ENCODE data around the gene TAF6.

Gene TAF6

GRCh38 chr7:100166317-100166940 lies 47.3 kb upstream of the TAF6 start (continued):
- TF ChIP-seq ZNF518A (tag by site-specific recombination; conservative IDR thresholded peaks at IDR 0.05; ENCODE audit: low read depth): no peak
- TF ChIP-seq ZNF398 (tag by site-specific recombination; IDR thresholded peaks at IDR 0.05): no peak
- no peak for TF ChIP-seq HIC1 (tag by site-specific recombination; IDR thresholded peaks at IDR 0.05)
- TF ChIP-seq ZNF585B (tag by site-specific recombination; IDR thresholded peaks at IDR 0.05): no peak
- TF ChIP-seq KLF10 (tag by site-specific recombination; IDR thresholded peaks at IDR 0.05): no peak
- TF ChIP-seq ZSCAN23 (tag by site-specific recombination; IDR thresholded peaks at IDR 0.05): no peak
- no peak for TF ChIP-seq ZNF558 (tag by site-specific recombination; IDR thresholded peaks at IDR 0.05)
- no peak for TF ChIP-seq ZNF157 (tag by site-specific recombination; IDR thresholded peaks at IDR 0.05)
- TF ChIP-seq ZNF174 (tag by site-specific recombination; IDR thresholded peaks at IDR 0.05): no peak
- TF ChIP-seq ZNF37A (tag by site-specific recombination; IDR thresholded peaks at IDR 0.05): no peak
- no peak for TF ChIP-seq KLF7 (tag by site-specific recombination; IDR thresholded peaks at IDR 0.05; ENCODE audit: borderline replicate concordance)
- TF ChIP-seq ZNF391 (tag by site-specific recombination; IDR thresholded peaks at IDR 0.05; ENCODE audit: borderline replicate concordance, low read depth): no peak

GRCh38 chr7:100163871-100164270 lies 44.7 kb upstream of the TAF6 start:
- no peak overlapping the region for H3K27ac ChIP-seq (ENCODE audit: extremely low read depth, low read depth, low read length)
- ChIA-PET POLR2A (interaction anchor here (1.4 kb wide), 1 partner anchor 15 kb away, joined by 6 read pairs; the partner anchor contains the start of gene LAMTOR4), CTCF (interaction anchor here (0.6 kb wide), 1 partner anchor 102 kb away, joined by 3 read pairs; no protein-coding TSS in a partner anchor)
- TF ChIP-seq PRDM1 (tag by site-specific recombination; IDR thresholded peaks at IDR 0.05) (0 out of 2 replicates have a peak, but pooled peaks have one; percentile 26), ZNF785 (tag by site-specific recombination; IDR thresholded peaks at IDR 0.05) (no peak), SP2 (tag by site-specific recombination; IDR thresholded peaks at IDR 0.05) (no peak)
- H3K4me1 ChIP-seq (ENCODE audit: control insufficient read depth, insufficient read depth, low read length): peaks cover 8% of the 10 kb centered on the region
- H3K9me3 ChIP-seq (ENCODE audit: control insufficient read depth, insufficient read depth, low read depth, low read length): no peaks in the 10 kb centered on the region
- no peaks in the 10 kb centered on the region for H3K36me3 ChIP-seq (ENCODE audit: control insufficient read depth in 2 of 2, insufficient read depth in 1 of 2, low read length in 2 of 2)
- no peak overlapping the region for H3K4me3 ChIP-seq (ENCODE audit: low read depth, low read length)

Data from HEK293 (cell line).